GM18867 (cell line): ENCODE measurements around the gene GUCY1B1.

Source experiments
- ATAC-seq: cut with Tn5 transposase; IDR thresholded peaks from one replicate; pipeline ENCODE4 v1.9.1; 2021; ENCODE audit warnings: mild to moderate bottlenecking, moderate library complexity; ENCODE audit not compliant: unreplicated experiment

The GUCY1B1 gene

GRCh38 chr4:155758481-155759371 lies at the start of gene GUCY1B1:
Gene GUCY1B1, plus strand, starts transcription at chr4:155759021. Its CDS starts 120 bp downstream, at chr4:155759141.
- peak; percentile 90 for ATAC-seq

- ATAC-seq: no peak
Measured at GRCh38 chr4:155709918-155710317, 48.9 kb upstream of the GUCY1B1 start.

- no peak for ATAC-seq
Measured at GRCh38 chr4:155711556-155711955, 47.3 kb upstream of the GUCY1B1 start.

GRCh38 chr4:155712846-155713245 lies 46.0 kb upstream of the GUCY1B1 start:
- no peak for ATAC-seq

GRCh38 chr4:155713911-155714310 lies 44.9 kb upstream of the GUCY1B1 start:
- ATAC-seq: no peak

- ATAC-seq: no peak
Measured at GRCh38 chr4:155722336-155722735, 36.5 kb upstream of the GUCY1B1 start.

GRCh38 chr4:155722816-155723499 lies 35.9 kb upstream of the GUCY1B1 start:
- no peak for ATAC-seq

- ATAC-seq: no peak
Measured at GRCh38 chr4:155724731-155725130, 34.1 kb upstream of the GUCY1B1 start.

GRCh38 chr4:155734065-155734464 lies 24.8 kb upstream of the GUCY1B1 start:
- ATAC-seq: no peak

- no peak for ATAC-seq
Measured at GRCh38 chr4:155734951-155735350, 23.9 kb upstream of the GUCY1B1 start.

GRCh38 chr4:155735496-155735895 lies 23.3 kb upstream of the GUCY1B1 start:
- no peak for ATAC-seq

GRCh38 chr4:155738548-155738947 lies 20.3 kb upstream of the GUCY1B1 start:
- ATAC-seq: no peak

- ATAC-seq: no peak
Measured at GRCh38 chr4:155741546-155741945, 17.3 kb upstream of the GUCY1B1 start.

GRCh38 chr4:155742310-155743015 lies 16.4 kb upstream of the GUCY1B1 start:
- ATAC-seq: no peak

GRCh38 chr4:155745984-155746383 lies 12.8 kb upstream of the GUCY1B1 start:
- ATAC-seq: no peak

- no peak for ATAC-seq
Measured at GRCh38 chr4:155748039-155748438, 10.8 kb upstream of the GUCY1B1 start.

- ATAC-seq: no peak
Measured at GRCh38 chr4:155749041-155749440, 9.8 kb upstream of the GUCY1B1 start.

GRCh38 chr4:155751569-155751968 lies 7.3 kb upstream of the GUCY1B1 start:
- no peak for ATAC-seq

GRCh38 chr4:155757745-155758265 lies 1.0 kb upstream of the GUCY1B1 start:
- no peak for ATAC-seq

- no peak for ATAC-seq
Measured at GRCh38 chr4:155759372-155760252, 791 bp downstream of the GUCY1B1 start.
